ENCODE measurements around the gene UIMC1.

DNA sequence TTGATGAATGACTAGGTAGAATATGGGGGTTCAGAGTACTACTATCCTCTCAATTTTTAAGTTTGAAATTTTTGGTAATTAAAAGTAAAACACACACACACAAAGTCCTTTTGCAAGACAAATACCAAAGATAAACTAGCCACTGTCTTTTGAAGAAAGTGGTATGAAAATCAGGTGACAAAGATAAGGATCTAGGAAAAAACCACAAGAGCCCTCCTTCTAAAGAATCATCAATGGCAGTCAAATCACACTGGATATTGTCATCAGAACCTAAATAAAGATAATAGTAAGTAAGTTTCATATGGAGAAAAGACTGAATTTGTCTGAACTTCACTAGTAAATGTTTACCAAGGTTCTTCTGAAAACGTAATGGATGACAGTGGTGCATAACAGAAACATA lies 76.9 kb downstream of the UIMC1 start:
- TF ChIP-seq CTCF (conservative IDR thresholded peaks at IDR 0.05) (no peak), ZFX (IDR thresholded peaks at IDR 0.05) (no peak)
